Activated naive CD8-positive, alpha-beta T cell treated with anti-CD3 and anti-CD28 coated beads, Interleukin-2, amount 50 U/mL, for 24 hours (primary cell): Measurements from ENCODE around the gene ABRAXAS1.

ENCODE experiments used
- ATAC-seq: fragments of 150-1000 bp; cut with Tn5 transposase; one replicate; pipeline ENCODE4 v1.10.0; 2021
- DNase-seq: peaks from one replicate; pipeline ENCODE4 v3.0.0; 2021
- H3K27ac Mint-ChIP-seq: one replicate; pipeline ENCODE4 v1.8.0; 2021; ENCODE audit warnings: mild to moderate bottlenecking, mixed read lengths
- H3K27me3 Mint-ChIP-seq: one replicate; pipeline ENCODE4 v1.8.0; 2021; ENCODE audit warnings: mixed read lengths
- H3K36me3 Mint-ChIP-seq: one replicate; pipeline ENCODE4 v1.8.0; 2021; ENCODE audit warnings: low read depth, mixed read lengths
- H3K4me1 Mint-ChIP-seq: one replicate; pipeline ENCODE4 v1.8.0; 2021; ENCODE audit warnings: mixed read lengths
- H3K4me3 Mint-ChIP-seq: one replicate; pipeline ENCODE4 v1.8.0; 2021; ENCODE audit warnings: mild to moderate bottlenecking, moderate library complexity, mixed read lengths
- H3K9me3 Mint-ChIP-seq: one replicate; pipeline ENCODE4 v1.8.0; 2021; ENCODE audit warnings: mixed read lengths

ABRAXAS1 gene

DNA sequence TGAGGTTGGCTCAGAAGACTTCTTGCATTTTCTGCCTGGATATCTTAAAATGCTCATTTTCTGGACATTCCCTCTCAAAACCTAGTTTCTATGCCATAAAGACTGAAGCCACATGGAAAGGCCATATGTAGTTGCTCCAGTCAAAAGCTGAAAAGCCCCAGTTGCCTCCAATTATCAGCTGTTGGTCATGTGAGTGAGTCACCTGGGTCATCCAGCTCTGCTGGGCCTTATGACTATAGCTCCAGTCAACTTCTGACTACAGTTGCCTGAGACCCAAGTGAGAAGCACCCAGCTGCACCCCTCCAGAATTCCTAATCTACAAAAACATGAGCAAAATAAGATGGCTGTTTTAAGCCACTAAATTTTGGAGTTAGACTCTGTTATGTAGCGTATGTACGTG lies 71.2 kb downstream of the ABRAXAS1 start:
- Mint-ChIP-seq H3K9me3 (no peaks in the 10 kb centered on the region), H3K27me3 (no peaks in the 10 kb centered on the region), H3K36me3 (peaks cover 14% of the 10 kb centered on the region), H3K4me1 (no peaks in the 10 kb centered on the region), H3K27ac (no peak overlapping the region), H3K4me3 (no peak overlapping the region)
- DNase-seq (no peak), ATAC-seq (no peak)
